ENCODE data around the gene EIF5. TPM values are rescaled to one million over a fixed set of nuclear protein-coding genes. Genes with fewer than 3 reads are reported as not detected.

Gene EIF5
- total RNA-seq, 3 donors from 2014 or later (not counting 1 experiment from before 2014, with no cell fraction given) = 498 to 670 (median 594) TPM

- H3K4me1 Mint-ChIP-seq = no peaks in the 10 kb centered on the region
Measured at GRCh38 chr14:103311171-103311997, 22.7 kb upstream of the EIF5 start.

GRCh38 chr14:103312006-103312635 lies 21.9 kb upstream of the EIF5 start:
- Histone ChIP-seq H3K36me3 (ENCODE audit: control insufficient read depth, insufficient read depth, low read length) (no peaks in the 10 kb centered on the region), H3K4me1 (ENCODE audit: control insufficient read depth, insufficient read depth, low read length) (no peaks in the 10 kb centered on the region), H3K27ac (ENCODE audit: low read length) (no peak overlapping the region), H3K27me3 (ENCODE audit: control insufficient read depth, insufficient read depth, low read length) (no peaks in the 10 kb centered on the region), H3K4me3 (ENCODE audit: low read length) (no peak overlapping the region), H3K9me3 (ENCODE audit: control insufficient read depth, insufficient read depth, low read length) (no peaks in the 10 kb centered on the region)
- intact Hi-C loops (cut with micrococcal nuclease) = no loop called here
- H3K9me3 Mint-ChIP-seq = no peaks in the 10 kb centered on the region
- no peaks in the 10 kb centered on the region for H3K36me3 Mint-ChIP-seq
- H3K27me3 Mint-ChIP-seq (ENCODE audit: low read depth in 2 of 2) = peaks cover 0 to 4% of the 10 kb centered on the region in 2 donors
- WGBS (ENCODE audit: insufficient coverage) = 89% methylated on average over 14 of the region's 14 CpGs
- H3K27ac Mint-ChIP-seq = no peak overlapping the region
- DNase-seq (no peak), ATAC-seq (no peak)
- no peak overlapping the region for H3K4me3 Mint-ChIP-seq
- TF ChIP-seq CTCF (IDR thresholded peaks at IDR 0.05) = no peak
- H3K4me1 Mint-ChIP-seq = no peaks in the 10 kb centered on the region

More at GRCh38 chr14:103311171-103311997, 22.7 kb upstream of the EIF5 start:
- no peaks in the 10 kb centered on the region for H3K27me3 ChIP-seq (ENCODE audit: control insufficient read depth, insufficient read depth, low read length)
- ATAC-seq (peak in 1 of 3 donors; percentile 41), DNase-seq (no peak)
- no peak overlapping the region for H3K4me3 Mint-ChIP-seq
- H3K27ac Mint-ChIP-seq = no peak overlapping the region
- H3K4me3 ChIP-seq (ENCODE audit: low read length) = no peak overlapping the region
- intact Hi-C loops (cut with micrococcal nuclease) = no loop called here
- H3K27ac ChIP-seq (ENCODE audit: low read length) = no peak overlapping the region
- H3K9me3 Mint-ChIP-seq = no peaks in the 10 kb centered on the region
- no peaks in the 10 kb centered on the region for H3K4me1 ChIP-seq (ENCODE audit: control insufficient read depth, insufficient read depth, low read length)
- peaks cover 0 to 4% of the 10 kb centered on the region in 2 donors for H3K27me3 Mint-ChIP-seq (ENCODE audit: low read depth in 2 of 2)
- 89% methylated on average over 31 of the region's 31 CpGs for WGBS (ENCODE audit: insufficient coverage)
- no peaks in the 10 kb centered on the region for H3K36me3 Mint-ChIP-seq
- H3K36me3 ChIP-seq (ENCODE audit: control insufficient read depth, insufficient read depth, low read length) = no peaks in the 10 kb centered on the region
- no peak for TF ChIP-seq CTCF (IDR thresholded peaks at IDR 0.05)
- no peaks in the 10 kb centered on the region for H3K9me3 ChIP-seq (ENCODE audit: control insufficient read depth, insufficient read depth, low read length)

GRCh38 chr14:103313704-103314103 lies 20.3 kb upstream of the EIF5 start:
- Mint-ChIP-seq H3K9me3 (no peaks in the 10 kb centered on the region), H3K27me3 (ENCODE audit: low read depth in 2 of 2) (peaks cover 0 to 7% of the 10 kb centered on the region in 2 donors), H3K36me3 (no peaks in the 10 kb centered on the region), H3K4me1 (no peaks in the 10 kb centered on the region), H3K4me3 (no peak overlapping the region), H3K27ac (no peak overlapping the region)
- no peak overlapping the region for H3K4me3 ChIP-seq (ENCODE audit: low read length)
- ATAC-seq (no peak), DNase-seq (no peak)
- H3K4me1 ChIP-seq (ENCODE audit: control insufficient read depth, insufficient read depth, low read length) = no peaks in the 10 kb centered on the region
- H3K36me3 ChIP-seq (ENCODE audit: control insufficient read depth, insufficient read depth, low read length) = no peaks in the 10 kb centered on the region
- H3K27me3 ChIP-seq (ENCODE audit: control insufficient read depth, insufficient read depth, low read length) = no peaks in the 10 kb centered on the region
- no peak overlapping the region for H3K27ac ChIP-seq (ENCODE audit: low read length)
- intact Hi-C loops (cut with micrococcal nuclease) = no loop called here
- WGBS (ENCODE audit: insufficient coverage) = 69% methylated on average over 8 of the region's 8 CpGs
- no peak for TF ChIP-seq CTCF (IDR thresholded peaks at IDR 0.05)
- no peaks in the 10 kb centered on the region for H3K9me3 ChIP-seq (ENCODE audit: control insufficient read depth, insufficient read depth, low read length)
